BLaER1 treated with 17β-estradiol and CSF1 and Interleukin-3, amounts not matched to agents 10 nM and 100 nM (cell line): ENCODE measurements around the gene CUTA.

Experiments
- H3K27ac ChIP-seq, 11 experiments: shearing (Covaris generic); formaldehyde crosslinking; 2 replicates each; pipeline ENCODE4 v1.8.1; 2022
- H3K27me3 ChIP-seq, 11 experiments: shearing (Covaris generic); formaldehyde crosslinking; 2 replicates each; pipeline ENCODE4 v1.8.1; 2022
- H3K36me3 ChIP-seq, 11 experiments: shearing (Covaris generic); formaldehyde crosslinking; 2 replicates each; pipeline ENCODE4 v1.8.1; 2022
- H3K4me1 ChIP-seq, 10 experiments: shearing (Covaris generic); formaldehyde crosslinking; 2 replicates each; pipeline ENCODE4 v1.8.1; 2022
- H3K4me2 ChIP-seq, 11 experiments: shearing (Covaris generic); formaldehyde crosslinking; 2 replicates each; pipeline ENCODE4 v1.8.1; 2022
- H3K4me3 ChIP-seq, 10 experiments: shearing (Covaris generic); formaldehyde crosslinking; 2 replicates each; pipeline ENCODE4 v1.8.1; 2022
- H3K9ac ChIP-seq, 11 experiments: shearing (Covaris generic); formaldehyde crosslinking; 2 replicates each; pipeline ENCODE4 v1.8.1; 2022
- H3K9me3 ChIP-seq, 11 experiments: shearing (Covaris generic); formaldehyde crosslinking; replicated peaks in 1 of 11; 2 replicates each; pipeline ENCODE4 v1.8.1; 2022
- H4K20me1 ChIP-seq, 11 experiments: shearing (Covaris generic); formaldehyde crosslinking; 2 replicates each; pipeline ENCODE4 v1.8.1; 2022
- Cebpa-rat ChIP-seq, 11 experiments: shearing (Covaris generic); IDR thresholded peaks; 2 replicates each; pipeline ENCODE4 v1.8.1; 2022

Gene CUTA

GRCh38 chr6:33434961-33435360, 17.1 kb upstream of the CUTA start:
- H3K4me3 ChIP-seq: no peak overlapping the region
- H3K27ac ChIP-seq: no peak overlapping the region
- peaks cover 0 to 9% (median 0%) of the 10 kb centered on the region in 11 experiments; a peak in 2 of 22 replicates for H4K20me1 ChIP-seq
- no peaks in the 10 kb centered on the region for H3K9me3 ChIP-seq
- no peaks in the 10 kb centered on the region for H3K27me3 ChIP-seq
- H3K4me1 ChIP-seq: peaks cover 42 to 55% (median 53%) of the 10 kb centered on the region in 10 experiments
- peak overlapping the region in 6 of 11 experiments; percentile 25 to 66 (median 52); a peak in 5 of 22 replicates for H3K4me2 ChIP-seq
- no peak for TF ChIP-seq Cebpa-rat (IDR thresholded peaks at IDR 0.05)
- H3K9ac ChIP-seq: 0 out of 22 replicates have a peak overlapping the region, but pooled peaks of 1 of the 11 experiments have one; percentile 24
- H3K36me3 ChIP-seq: peaks cover 42 to 56% (median 49%) of the 10 kb centered on the region in 11 experiments

GRCh38 chr6:33433544-33434191, 15.8 kb upstream of the CUTA start:
- peak overlapping the region; percentile 83 to 100 (median 98) for H3K4me2 ChIP-seq
- no peaks in the 10 kb centered on the region for H3K9me3 ChIP-seq
- H3K9ac ChIP-seq: peak overlapping the region in 3 of 11 experiments; percentile 33 to 76 (median 48); a peak in 3 of 22 replicates
- H3K4me3 ChIP-seq: peak overlapping the region in 5 of 10 experiments; percentile 29 to 63 (median 47); a peak in 8 of 20 replicates
- peaks cover 0 to 14% (median 0%) of the 10 kb centered on the region in 11 experiments; a peak in 4 of 22 replicates for H4K20me1 ChIP-seq
- H3K36me3 ChIP-seq: peaks cover 33 to 44% (median 40%) of the 10 kb centered on the region in 11 experiments
- H3K27me3 ChIP-seq: no peaks in the 10 kb centered on the region
- TF ChIP-seq Cebpa-rat (IDR thresholded peaks at IDR 0.05): no peak
- peaks cover 55 to 68% (median 66%) of the 10 kb centered on the region in 10 experiments for H3K4me1 ChIP-seq
- no peak overlapping the region; a peak in 1 of 22 replicates for H3K27ac ChIP-seq

GRCh38 chr6:33433001-33433543, 15.2 kb upstream of the CUTA start:
- Histone ChIP-seq H3K36me3 (peaks cover 27 to 38% (median 34%) of the 10 kb centered on the region in 11 experiments), H3K27ac (peak overlapping the region in 3 of 11 experiments; percentile 7 to 80 (median 74); a peak in 6 of 22 replicates), H3K4me2 (peak overlapping the region; percentile 83 to 100 (median 98)), H3K4me3 (peak overlapping the region in 8 of 10 experiments; percentile 29 to 63 (median 56); a peak in 14 of 20 replicates), H3K4me1 (peaks cover 61 to 74% (median 72%) of the 10 kb centered on the region in 10 experiments), H3K27me3 (no peaks in the 10 kb centered on the region), H3K9me3 (no peaks in the 10 kb centered on the region), H3K9ac (peak overlapping the region in 5 of 11 experiments; percentile 23 to 76 (median 48); a peak in 7 of 22 replicates), H4K20me1 (peaks cover 0 to 14% (median 0%) of the 10 kb centered on the region in 11 experiments; a peak in 4 of 22 replicates)
- TF ChIP-seq Cebpa-rat (IDR thresholded peaks at IDR 0.05): no peak

GRCh38 chr6:33432546-33432945, 14.6 kb upstream of the CUTA start:
- Histone ChIP-seq H3K36me3 (peaks cover 24 to 34% (median 31%) of the 10 kb centered on the region in 11 experiments), H3K4me1 (peaks cover 61 to 75% (median 72%) of the 10 kb centered on the region in 10 experiments), H3K27me3 (no peaks in the 10 kb centered on the region), H3K4me3 (peak overlapping the region in 9 of 10 experiments; percentile 44 to 71 (median 61); a peak in 17 of 20 replicates), H3K4me2 (peak overlapping the region; percentile 83 to 100 (median 98)), H4K20me1 (peaks cover 0 to 14% (median 0%) of the 10 kb centered on the region in 11 experiments; a peak in 4 of 22 replicates), H3K27ac (peak overlapping the region in 10 of 11 experiments; percentile 23 to 80 (median 71); a peak in 15 of 22 replicates), H3K9me3 (no peaks in the 10 kb centered on the region), H3K9ac (peak overlapping the region in 10 of 11 experiments; percentile 52 to 76 (median 71); a peak in 18 of 22 replicates)
- no peak for TF ChIP-seq Cebpa-rat (IDR thresholded peaks at IDR 0.05)

- H3K4me2 ChIP-seq: peak overlapping the region; percentile 83 to 100 (median 98)
- H3K9me3 ChIP-seq: no peaks in the 10 kb centered on the region
- H3K4me3 ChIP-seq: peak overlapping the region; percentile 32 to 71 (median 60)
- peaks cover 0 to 14% (median 0%) of the 10 kb centered on the region in 11 experiments; a peak in 4 of 22 replicates for H4K20me1 ChIP-seq
- TF ChIP-seq Cebpa-rat (IDR thresholded peaks at IDR 0.05): no peak
- peak overlapping the region; percentile 23 to 80 (median 69); a peak in 21 of 22 replicates for H3K27ac ChIP-seq
- H3K36me3 ChIP-seq: peaks cover 18 to 28% (median 25%) of the 10 kb centered on the region in 11 experiments
- peak overlapping the region; percentile 52 to 76 (median 71); a peak in 21 of 22 replicates for H3K9ac ChIP-seq
- H3K27me3 ChIP-seq: no peaks in the 10 kb centered on the region
- peaks cover 67 to 80% (median 77%) of the 10 kb centered on the region in 10 experiments for H3K4me1 ChIP-seq
Measured at GRCh38 chr6:33431880-33432541, 14.1 kb upstream of the CUTA start.

GRCh38 chr6:33430991-33431879, 13.3 kb upstream of the CUTA start:
- Histone ChIP-seq H3K4me3 (peak overlapping the region; percentile 32 to 71 (median 60)), H3K27ac (peak overlapping the region; percentile 23 to 80 (median 69); a peak in 21 of 22 replicates), H4K20me1 (peaks cover 0 to 14% (median 0%) of the 10 kb centered on the region in 11 experiments; a peak in 4 of 22 replicates), H3K27me3 (no peaks in the 10 kb centered on the region), H3K9me3 (no peaks in the 10 kb centered on the region), H3K36me3 (peaks cover 11 to 20% (median 18%) of the 10 kb centered on the region in 11 experiments), H3K9ac (peak overlapping the region; percentile 52 to 76 (median 71); a peak in 21 of 22 replicates), H3K4me2 (peak overlapping the region; percentile 83 to 100 (median 98)), H3K4me1 (peaks cover 71 to 86% (median 79%) of the 10 kb centered on the region in 10 experiments)
- no peak for TF ChIP-seq Cebpa-rat (IDR thresholded peaks at IDR 0.05)

GRCh38 chr6:33430334-33430733, 12.4 kb upstream of the CUTA start:
- H3K4me1 ChIP-seq: peaks cover 72 to 83% (median 78%) of the 10 kb centered on the region in 10 experiments
- peak overlapping the region in 5 of 11 experiments; percentile 1 to 82 (median 71); a peak in 8 of 22 replicates for H3K9ac ChIP-seq
- peaks cover 0 to 14% (median 0%) of the 10 kb centered on the region in 11 experiments; a peak in 4 of 22 replicates for H4K20me1 ChIP-seq
- peak overlapping the region in 5 of 10 experiments; percentile 4 to 63 (median 58); a peak in 6 of 20 replicates for H3K4me3 ChIP-seq
- no peak for TF ChIP-seq Cebpa-rat (IDR thresholded peaks at IDR 0.05)
- peaks cover 3 to 12% (median 9%) of the 10 kb centered on the region in 11 experiments; a peak in 21 of 22 replicates for H3K36me3 ChIP-seq
- H3K9me3 ChIP-seq: no peaks in the 10 kb centered on the region
- peak overlapping the region; percentile 83 to 100 (median 98) for H3K4me2 ChIP-seq
- H3K27me3 ChIP-seq: no peaks in the 10 kb centered on the region
- peak overlapping the region in 5 of 11 experiments; percentile 16 to 64 (median 28); a peak in 7 of 22 replicates for H3K27ac ChIP-seq
